ENCODE measurements around the gene HOMER2.

The HOMER2 gene

GRCh38 chr15:82804575-82804949 lies 148.0 kb downstream of the HOMER2 start:
- Histone ChIP-seq H3K36me3 (ENCODE audit: control insufficient read depth, insufficient read depth, low read length) (no peaks in the 10 kb centered on the region), H3K27ac (no peak overlapping the region), H3K4me3 (ENCODE audit: low read depth, low read length) (no peak overlapping the region), H3K9me3 (ENCODE audit: control insufficient read depth, low read length) (no peaks in the 10 kb centered on the region), H3K27me3 (ENCODE audit: control insufficient read depth, insufficient read depth, low read length) (no peaks in the 10 kb centered on the region), H2AFZ (no peak overlapping the region), H3K9ac (no peak overlapping the region), H3K4me2 (ENCODE audit: low read length) (no peak overlapping the region), H3K4me1 (peaks cover 3% of the 10 kb centered on the region), H3K79me2 (no peaks in the 10 kb centered on the region)
- TF ChIP-seq, protein P1, sequence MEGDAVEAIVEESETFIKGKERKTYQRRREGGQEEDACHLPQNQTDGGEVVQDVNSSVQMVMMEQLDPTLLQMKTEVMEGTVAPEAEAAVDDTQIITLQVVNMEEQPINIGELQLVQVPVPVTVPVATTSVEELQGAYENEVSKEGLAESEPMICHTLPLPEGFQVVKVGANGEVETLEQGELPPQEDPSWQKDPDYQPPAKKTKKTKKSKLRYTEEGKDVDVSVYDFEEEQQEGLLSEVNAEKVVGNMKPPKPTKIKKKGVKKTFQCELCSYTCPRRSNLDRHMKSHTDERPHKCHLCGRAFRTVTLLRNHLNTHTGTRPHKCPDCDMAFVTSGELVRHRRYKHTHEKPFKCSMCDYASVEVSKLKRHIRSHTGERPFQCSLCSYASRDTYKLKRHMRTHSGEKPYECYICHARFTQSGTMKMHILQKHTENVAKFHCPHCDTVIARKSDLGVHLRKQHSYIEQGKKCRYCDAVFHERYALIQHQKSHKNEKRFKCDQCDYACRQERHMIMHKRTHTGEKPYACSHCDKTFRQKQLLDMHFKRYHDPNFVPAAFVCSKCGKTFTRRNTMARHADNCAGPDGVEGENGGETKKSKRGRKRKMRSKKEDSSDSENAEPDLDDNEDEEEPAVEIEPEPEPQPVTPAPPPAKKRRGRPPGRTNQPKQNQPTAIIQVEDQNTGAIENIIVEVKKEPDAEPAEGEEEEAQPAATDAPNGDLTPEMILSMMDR (IDR thresholded peaks at IDR 0.05): no peak

DNA sequence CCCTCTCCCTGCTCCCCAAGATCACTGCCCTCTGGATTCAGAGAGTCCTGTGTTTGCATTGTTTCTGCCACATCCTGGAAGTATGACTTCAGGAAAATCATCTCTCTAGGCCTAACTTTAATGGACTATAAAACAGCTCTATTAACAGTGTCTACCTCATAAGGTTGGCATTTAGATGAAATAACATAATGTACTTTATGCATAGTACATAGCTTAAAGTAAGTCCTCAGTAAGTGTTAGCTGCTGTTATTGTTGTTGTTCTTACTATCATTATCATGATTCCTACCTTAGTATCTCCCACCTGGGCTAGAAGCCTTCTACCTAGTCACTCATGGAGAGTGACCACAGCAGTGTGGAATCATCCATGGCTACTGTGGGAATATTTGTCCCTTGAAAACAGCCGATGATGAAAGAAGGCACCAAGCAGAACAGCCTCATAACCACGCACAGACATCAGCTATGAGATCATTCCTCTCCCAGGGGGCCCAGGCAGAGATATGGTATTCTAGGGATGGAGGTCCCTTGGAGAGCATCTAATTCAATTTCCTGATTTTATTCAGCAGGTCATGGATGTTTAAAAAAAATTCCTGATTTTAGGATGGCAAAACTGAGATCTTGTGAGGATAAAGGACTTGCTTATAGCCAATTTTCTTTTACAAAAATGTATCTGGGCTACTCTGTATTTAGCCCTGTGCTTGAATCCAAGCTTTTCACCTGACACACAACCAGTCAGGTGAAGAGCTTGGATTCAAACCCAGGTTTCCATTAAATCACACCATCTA lies 148.5 kb downstream of the HOMER2 start:
- Histone ChIP-seq H3K4me1 (peaks cover under 1% of the 10 kb centered on the region), H3K4me2 (ENCODE audit: low read length) (no peak overlapping the region), H3K27me3 (ENCODE audit: control insufficient read depth, insufficient read depth, low read length) (no peaks in the 10 kb centered on the region), H3K9me3 (ENCODE audit: control insufficient read depth, low read length) (no peaks in the 10 kb centered on the region), H3K79me2 (no peaks in the 10 kb centered on the region), H3K36me3 (ENCODE audit: control insufficient read depth, insufficient read depth, low read length) (no peaks in the 10 kb centered on the region), H3K27ac (no peak overlapping the region), H2AFZ (no peak overlapping the region), H3K9ac (no peak overlapping the region), H3K4me3 (ENCODE audit: low read depth, low read length) (no peak overlapping the region)
- TF ChIP-seq, protein P1 (IDR thresholded peaks at IDR 0.05): no peak

DNA sequence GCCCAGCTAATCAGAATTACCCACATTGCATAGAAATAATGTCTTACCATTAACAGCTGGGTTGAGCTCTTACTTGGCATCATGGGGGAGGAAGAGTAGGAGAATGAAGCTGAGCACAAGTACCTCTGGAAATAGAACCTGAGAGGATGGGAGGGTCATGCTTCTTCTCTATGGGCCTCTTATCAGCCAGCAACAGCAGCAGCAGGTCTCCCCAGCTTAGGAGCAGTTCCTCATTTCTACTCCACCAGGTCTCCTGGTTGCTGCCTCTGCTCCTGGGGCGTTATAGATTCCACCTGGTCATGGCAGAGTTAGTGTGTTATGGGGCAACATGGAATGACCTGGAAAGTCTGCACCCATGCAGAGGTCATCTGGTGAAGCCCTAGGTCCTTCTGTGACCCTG lies 150.0 kb downstream of the HOMER2 start:
- Histone ChIP-seq H3K4me1 (no peaks in the 10 kb centered on the region), H3K9me3 (ENCODE audit: control insufficient read depth, low read length) (no peaks in the 10 kb centered on the region), H3K27ac (no peak overlapping the region), H3K36me3 (ENCODE audit: control insufficient read depth, insufficient read depth, low read length) (no peaks in the 10 kb centered on the region), H3K9ac (no peak overlapping the region), H2AFZ (no peak overlapping the region), H3K79me2 (no peaks in the 10 kb centered on the region), H3K4me3 (ENCODE audit: low read depth, low read length) (no peak overlapping the region), H3K4me2 (ENCODE audit: low read length) (no peak overlapping the region), H3K27me3 (ENCODE audit: control insufficient read depth, insufficient read depth, low read length) (no peaks in the 10 kb centered on the region)
- TF ChIP-seq, protein P1 (IDR thresholded peaks at IDR 0.05): no peak

- H3K79me2 ChIP-seq: no peaks in the 10 kb centered on the region
- H3K4me3 ChIP-seq (ENCODE audit: low read depth, low read length): no peak overlapping the region
- TF ChIP-seq, protein P1 (IDR thresholded peaks at IDR 0.05): no peak
- no peaks in the 10 kb centered on the region for H3K4me1 ChIP-seq
- no peak overlapping the region for H3K9ac ChIP-seq
- H3K27me3 ChIP-seq (ENCODE audit: control insufficient read depth, insufficient read depth, low read length): no peaks in the 10 kb centered on the region
- no peak overlapping the region for H3K27ac ChIP-seq
- no peaks in the 10 kb centered on the region for H3K36me3 ChIP-seq (ENCODE audit: control insufficient read depth, insufficient read depth, low read length)
- H3K9me3 ChIP-seq (ENCODE audit: control insufficient read depth, low read length): no peaks in the 10 kb centered on the region
- H3K4me2 ChIP-seq (ENCODE audit: low read length): no peak overlapping the region
- H2AFZ ChIP-seq: no peak overlapping the region
These were observed 153.2 kb downstream of the HOMER2 start for GRCh38 chr15:82799183-82799841.
